GM18520 (cell line): Measurements from ENCODE around the gene ZDHHC13.
"Not testable (repeated sequence)": the region's sequence is repeated elsewhere in the genome, so short reads cannot be mapped to it uniquely, and the experiment has no call there.

Experiments
- ATAC-seq: cut with Tn5 transposase; IDR thresholded peaks from one replicate; pipeline ENCODE4 v1.9.1; 2021; ENCODE audit not compliant: unreplicated experiment

ZDHHC13 gene

DNA sequence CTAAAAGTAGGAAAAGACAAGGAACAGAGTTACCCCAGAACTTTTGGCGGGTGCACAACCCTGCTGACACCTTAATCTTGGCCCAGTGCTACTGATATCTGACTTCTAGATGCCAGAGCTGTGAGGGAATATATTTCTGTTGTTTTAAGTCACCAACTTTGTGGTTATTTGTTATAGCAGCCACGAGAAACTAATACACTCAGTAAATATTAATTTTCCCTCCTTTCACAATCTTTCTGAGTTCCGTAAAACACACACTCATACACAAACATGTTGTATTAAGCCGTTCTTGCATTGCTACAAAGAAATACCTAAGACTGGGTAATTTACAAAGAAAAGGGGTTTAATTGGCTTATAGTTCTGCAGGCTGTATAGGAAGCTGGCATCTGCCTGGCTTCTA, 16.1 kb upstream of the ZDHHC13 start:
- ATAC-seq, result no peak

DNA sequence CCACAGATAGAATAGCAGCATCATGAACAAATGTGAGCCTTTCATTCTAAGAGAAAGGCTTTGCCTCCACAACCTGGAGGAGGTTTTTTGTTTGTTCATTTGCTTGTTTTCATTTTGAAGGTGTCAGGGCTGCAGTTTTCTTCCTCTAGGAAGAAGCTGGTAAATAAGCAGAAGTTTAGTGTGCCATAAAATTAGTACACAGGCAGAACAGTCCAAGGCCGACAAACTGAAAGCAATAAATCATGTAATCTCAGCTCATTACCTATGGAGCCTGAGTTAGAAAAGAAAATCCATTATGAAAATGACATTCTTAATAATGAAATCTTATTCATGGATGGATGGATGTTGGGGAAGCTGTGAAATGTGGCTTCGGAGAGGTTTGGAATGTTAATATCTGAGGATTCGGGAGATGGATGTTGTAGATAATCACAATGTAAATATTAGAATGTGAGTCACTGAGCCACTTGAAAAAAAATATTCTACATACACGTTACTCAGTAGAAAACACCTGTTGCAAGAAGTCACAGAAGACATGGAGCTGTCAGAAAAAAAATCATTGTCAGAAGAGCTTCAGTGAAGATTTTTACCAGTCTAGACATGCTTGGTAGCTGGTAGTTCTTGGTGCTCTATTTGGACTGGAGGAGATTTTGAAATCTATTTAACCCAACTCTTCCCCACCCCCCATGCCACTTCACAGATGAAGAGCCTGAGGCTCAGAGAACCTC, 15.0 kb upstream of the ZDHHC13 start:
- ATAC-seq, result no peak

DNA sequence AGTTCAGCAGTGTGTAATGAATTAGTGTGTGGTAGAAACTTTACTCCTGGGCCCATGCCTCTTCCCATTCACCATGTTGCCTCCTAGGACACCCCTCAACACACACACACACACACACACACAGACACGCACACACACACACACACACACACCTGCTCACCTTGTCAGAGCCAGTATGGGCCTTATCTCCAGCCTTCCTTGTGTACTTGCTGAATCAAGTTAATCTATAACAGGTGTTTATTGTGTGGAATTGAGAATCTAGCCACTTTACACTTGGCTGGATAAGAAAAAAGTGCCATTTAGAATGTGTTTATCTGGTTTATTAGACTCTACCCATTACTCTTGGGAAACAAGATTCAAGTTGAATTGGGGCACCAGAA, 14.5 kb upstream of the ZDHHC13 start:
- no peak for ATAC-seq

DNA sequence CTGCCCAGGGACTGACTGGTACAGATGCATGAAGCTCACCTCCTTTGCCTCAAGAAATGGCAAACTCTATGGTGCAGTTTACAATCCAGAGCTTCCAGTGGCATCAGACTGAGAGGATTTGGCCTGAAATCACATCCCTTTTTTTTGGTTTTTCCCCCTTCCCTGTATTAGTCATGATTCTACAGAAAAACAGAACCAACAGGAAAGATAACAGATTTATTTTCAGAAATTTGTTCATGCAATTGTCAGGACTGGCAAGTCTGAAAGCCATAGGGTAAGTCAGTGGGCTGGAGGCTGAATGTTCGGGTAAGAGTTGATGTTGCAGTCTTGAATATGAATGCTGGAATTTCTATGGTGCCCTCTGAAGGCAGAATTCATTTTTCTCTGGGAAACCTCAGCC, 12.0 kb upstream of the ZDHHC13 start:
- ATAC-seq, result no peak

DNA sequence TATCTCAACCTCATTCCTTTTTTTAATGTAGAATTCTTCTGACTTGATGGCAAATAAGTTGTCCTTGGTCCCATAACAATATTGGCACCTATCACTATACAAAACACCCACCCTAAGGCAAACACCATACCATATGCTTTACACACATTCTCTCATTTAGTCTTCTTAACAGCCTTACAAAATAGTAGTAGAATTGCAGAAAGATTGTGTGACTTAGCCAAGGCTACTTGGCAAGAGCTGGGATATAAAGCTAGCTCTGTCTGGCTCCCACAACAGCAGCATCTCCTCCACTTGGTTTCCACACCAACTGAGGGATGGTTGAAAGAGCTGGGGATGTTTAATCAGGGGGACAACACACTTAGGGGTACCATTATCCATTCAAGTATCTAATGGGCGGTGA, 9.8 kb upstream of the ZDHHC13 start:
- no peak for ATAC-seq

DNA sequence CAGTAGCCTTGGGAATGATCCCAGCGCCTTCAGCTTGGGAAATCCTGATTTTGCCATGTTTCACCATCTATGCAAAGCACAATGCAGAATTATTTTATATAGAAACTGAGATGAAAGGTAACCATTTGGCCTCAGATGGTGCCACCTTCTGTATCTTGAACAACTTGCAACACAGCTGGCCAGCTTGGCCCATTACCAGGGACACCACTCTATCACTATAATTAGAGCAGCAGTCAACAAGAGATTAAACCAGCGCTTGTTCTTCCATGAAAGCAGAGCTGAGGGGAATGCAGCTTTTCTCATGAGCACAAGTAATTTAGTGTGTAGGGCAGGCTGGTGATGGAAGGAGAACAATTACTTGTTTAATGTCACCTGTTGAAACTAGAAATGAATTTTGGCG, 6.7 kb upstream of the ZDHHC13 start:
- no peak for ATAC-seq

DNA sequence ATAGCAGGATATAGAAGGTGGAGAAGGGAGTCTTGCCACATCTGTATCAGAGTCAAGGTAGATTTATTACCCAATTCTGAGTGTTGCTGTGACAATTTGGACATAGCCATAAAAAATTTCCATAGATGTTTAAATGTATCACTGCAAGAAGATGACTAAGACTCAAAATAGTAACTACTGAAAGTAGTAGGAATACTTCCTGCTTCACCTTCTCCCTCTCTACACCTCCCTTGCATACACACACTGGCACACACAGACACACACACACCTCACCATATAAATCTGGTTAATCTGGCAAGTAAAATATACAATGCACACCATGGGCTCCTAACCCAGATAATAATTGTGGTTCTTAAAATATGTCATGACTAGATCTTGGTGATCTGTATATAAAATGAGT, 5.2 kb upstream of the ZDHHC13 start:
- no peak for ATAC-seq

DNA sequence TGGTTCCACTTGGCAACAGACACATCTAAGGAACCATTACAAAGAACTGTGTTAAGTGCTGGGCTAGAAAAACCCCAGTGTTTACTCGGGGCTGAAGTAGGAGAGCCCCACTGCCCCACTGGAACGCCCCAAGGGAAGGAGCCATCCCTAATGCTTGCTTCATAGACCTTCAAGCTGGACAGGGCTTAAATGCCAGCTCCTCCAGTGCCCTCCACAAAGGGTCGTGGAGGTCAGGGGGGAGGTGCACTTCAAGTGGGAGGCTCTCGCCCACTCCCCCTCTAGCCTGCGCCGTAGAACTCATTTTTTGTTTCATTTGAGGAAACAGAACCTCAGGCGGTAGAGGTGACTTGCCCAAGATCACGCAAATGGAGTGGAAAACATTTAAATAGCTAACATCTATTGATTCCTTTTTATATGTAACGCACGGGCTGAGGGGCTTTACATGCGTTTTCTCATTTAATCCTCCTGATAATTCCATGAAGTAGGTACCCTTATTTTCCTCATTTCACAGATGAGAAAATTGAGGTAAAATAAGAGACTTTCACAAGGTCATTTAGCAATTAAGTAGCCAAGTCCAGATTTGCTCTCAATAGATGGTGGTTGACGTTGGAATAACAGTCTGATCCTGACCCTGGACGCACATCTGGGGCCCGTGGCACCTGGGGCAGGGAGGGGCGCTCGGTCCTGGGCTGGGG, 545 bp upstream of the ZDHHC13 start:
- no peak for ATAC-seq

DNA sequence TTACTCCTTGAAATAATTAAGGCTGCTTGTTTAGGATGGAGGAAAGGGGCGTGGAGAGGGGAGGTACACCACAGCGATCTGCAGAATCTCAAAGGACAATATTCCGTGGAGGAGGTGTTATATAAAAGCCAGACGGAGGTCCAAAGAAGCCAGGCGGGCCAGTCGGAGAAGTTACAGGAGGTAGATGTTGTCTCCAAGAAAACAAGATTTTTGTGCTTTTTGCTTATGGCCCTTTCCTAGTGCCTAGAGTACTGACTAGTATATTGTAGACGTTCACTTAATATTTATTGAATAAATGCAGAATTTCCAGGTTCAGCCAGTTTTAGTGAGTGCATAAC, 761 bp downstream of the ZDHHC13 start:
- no peak for ATAC-seq

DNA sequence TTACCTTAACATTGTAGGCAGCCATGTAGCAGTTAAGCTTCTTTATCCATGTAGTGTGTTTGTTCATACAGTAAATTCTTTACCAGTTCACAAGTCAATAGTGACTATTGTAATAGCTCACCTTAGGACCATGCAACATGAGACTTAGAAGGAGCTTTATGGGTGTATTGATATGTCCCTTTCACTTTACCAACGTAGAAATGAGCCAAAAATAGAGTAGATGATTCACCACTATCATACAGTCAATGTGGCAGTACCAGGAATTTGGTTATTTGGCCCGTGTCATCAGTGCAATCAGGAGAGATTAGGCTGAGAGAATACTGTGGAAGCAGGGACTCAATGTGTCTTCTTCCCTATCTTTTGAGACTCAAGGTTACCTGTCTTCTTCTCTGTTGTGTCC, 4.7 kb downstream of the ZDHHC13 start:
- no peak for ATAC-seq

DNA sequence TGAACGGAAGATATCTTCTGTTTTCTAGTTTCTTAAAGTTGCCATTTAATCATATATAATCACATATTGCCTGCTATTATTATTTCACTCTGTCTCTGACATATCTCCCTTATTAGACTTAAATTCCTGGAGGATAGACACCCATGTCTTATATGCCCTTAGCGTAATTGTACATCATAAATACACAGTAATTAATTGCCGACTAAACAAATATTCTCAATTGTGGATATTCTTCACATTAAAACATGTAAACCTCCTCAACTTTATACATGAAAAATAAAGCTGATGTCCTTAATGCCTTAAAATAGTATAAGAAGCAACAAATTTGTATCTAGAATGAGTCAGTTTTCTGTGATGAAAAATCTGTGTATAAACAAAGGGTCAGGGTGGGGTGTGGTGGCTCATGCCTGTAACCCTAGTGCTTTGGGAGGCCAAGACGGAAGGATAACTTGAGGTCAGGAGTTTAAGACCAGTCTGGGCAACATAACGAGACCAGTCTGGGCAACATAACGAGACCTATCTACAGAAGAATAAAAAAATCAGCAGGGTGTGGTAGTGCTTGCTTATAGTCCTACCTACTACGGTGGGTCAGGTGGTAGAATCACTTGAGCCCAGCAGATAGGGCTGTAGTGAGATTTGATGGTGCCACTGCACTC, 6.1 kb downstream of the ZDHHC13 start:
- ATAC-seq, result no peak

DNA sequence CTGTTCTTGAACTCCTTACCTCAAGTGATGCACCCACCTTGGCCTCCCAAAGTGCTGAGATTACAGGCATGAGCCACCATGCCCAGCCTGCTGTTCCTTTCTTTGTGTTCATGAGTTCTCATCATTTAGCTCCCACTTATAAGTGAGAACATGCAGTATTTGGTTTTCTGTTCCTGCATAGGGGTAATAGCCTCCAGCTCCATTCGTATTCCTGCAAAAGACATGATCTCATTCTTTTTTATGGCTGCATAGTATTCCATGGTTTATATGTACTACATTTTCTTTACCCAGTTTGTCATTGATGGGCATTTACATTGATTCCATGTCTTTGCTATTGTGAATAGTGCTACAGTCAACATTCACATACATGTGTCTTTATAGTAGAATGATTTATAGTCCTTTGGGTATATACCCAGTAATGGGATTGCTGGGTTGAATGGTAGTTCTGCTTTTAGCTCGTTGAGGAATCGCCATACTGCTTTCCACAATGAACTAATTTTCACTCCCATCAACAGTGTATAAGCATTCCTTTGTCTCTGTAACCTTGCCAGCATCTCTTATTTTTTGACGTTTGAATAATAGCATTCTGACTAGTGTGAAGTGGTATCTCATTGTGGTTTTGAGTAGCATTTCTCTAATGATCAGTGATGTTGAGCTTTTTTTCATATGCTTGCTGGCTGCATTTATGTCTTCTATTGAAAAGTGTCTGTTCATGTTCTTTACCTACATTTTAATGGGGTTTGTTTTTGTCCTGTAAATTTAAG, 9.8 kb downstream of the ZDHHC13 start:
- not testable (repeated sequence) for ATAC-seq

DNA sequence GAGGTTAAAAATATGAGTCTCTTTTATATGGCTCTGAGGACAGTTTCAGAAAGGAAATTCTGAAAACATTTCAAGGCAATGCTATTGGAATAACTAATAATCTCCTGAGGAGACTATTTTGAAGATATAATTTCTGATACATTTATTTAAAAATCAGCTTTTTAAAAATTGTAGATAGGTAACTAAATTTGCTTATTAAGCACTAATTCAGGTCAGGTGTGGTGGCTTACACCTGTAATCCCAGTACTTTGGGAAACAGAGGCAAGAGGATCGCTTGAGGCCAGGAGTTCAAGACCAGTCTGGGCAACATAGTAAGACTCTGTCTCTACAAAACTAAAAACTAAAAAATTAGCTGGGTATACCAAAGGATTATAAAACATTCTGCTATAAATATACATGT, 17.0 kb downstream of the ZDHHC13 start:
- no peak for ATAC-seq

DNA sequence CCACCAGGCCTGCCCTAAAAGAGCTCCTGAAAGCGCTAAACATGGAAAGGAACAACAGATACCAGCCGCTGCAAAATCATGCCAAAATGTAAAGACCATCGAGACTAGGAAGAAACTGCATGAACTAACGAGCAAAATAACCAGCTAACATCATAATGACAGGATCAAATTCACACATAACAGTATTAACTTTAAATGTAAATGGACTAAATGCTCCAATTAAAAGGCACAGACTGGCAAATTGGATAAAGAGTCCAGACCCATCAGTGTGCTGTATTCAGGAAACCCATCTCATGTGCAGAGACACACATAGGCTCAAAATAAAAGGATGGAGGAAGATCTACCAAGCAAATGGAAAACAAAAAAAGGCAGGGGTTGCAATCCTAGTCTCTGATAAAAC, 19.9 kb downstream of the ZDHHC13 start:
- ATAC-seq, result not testable (repeated sequence)

DNA sequence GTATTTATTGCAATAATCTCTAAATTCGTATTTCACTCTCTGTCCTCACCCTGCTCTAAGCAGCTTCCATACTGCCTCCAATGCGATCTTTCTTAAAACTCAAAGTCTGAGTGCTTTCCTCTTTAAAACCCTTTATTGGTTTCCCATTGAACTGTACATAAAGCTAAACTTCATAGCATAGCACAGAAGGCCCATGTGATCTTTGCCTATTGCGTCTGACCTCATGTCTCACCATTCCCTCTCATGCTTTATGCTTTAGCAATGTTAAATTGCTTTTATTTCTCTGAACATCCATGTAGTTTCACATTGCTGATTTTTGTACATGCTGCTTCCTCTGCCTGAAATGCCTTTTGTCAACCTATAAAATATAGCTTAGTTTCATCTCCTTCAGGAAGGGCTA, 28.4 kb downstream of the ZDHHC13 start:
- ATAC-seq, result no peak

DNA sequence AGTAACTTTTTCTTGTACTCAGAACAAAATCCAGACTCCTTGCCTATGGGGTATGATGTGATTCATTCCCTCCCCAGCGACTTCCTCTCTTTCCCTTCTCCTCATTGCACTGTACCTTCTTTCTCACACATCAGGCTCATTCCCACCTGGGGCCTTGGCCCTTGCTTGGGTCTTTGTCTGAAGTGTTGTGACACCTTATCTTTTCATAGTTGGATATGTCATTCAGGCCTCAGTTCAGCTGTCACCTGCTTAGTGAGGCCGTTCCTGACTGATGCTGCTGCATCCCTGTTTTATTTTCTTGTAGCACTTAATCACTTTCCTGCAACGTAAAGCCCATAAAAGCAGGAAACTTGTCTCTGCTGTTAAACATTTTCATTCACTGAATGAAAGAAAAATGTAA, 39.9 kb downstream of the ZDHHC13 start:
- no peak for ATAC-seq

DNA sequence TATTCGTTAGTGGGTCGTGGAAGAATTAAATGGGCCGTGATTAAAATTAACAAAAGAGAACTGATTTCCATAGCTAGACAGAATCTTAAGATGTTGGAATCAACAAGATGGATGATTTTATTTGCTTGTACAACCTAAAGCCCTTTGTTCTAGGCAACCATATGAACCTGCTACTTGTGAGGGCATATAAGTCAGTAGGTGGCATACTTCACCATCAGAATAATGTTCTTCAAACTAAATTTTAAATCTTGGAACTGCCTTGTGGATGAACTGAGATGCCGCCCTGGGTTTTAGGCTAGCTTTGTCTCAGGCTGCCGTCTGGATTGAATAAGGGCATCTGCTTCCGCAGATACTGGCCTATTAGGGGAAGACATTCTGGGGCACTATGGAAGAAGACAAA, 43.9 kb downstream of the ZDHHC13 start:
- ATAC-seq, result no peak

DNA sequence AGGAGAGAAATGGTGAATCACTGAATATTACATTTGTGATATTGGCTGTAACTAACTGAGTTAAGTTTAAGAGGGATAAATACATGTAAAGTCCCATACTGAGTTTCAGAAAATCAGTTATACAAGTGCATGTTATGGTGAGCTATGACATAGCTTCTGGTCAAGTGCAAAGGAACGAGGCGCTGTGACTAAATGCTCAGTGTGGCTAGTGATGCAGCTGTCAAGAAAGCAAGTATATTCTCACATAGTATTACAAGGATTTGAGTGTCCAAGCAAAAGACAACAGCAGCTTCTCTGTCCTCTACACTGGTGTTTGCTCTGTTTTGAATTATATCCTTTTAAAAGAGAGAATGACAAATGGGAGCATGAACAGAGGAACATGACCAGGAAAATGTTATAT, 44.7 kb downstream of the ZDHHC13 start:
- ATAC-seq, result no peak

DNA sequence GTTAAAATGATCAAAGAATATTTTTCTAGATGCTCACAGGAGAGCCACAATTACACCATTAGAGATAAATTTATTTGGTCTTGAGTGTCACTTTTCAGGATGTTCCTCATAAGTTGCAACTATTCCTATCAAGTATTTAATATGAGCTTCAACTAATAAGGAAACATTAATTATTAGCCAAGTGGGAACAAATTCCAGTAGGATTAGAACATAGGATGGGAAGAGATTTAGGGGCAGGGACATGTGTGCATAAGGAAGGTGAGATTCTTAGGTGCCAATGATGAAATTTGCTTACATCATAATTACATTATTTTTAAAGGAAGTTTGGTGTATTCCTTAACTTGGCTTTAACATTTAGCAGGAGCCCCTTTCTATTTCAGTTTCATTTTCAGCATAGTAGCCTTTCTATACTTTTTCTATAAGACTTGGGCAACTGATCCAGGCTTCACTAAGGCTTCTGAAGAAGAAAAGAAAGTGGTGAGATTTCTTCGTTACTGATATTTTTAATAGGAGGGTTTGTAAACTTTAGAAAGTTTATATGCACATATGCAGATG, 46.1 kb downstream of the ZDHHC13 start:
- ATAC-seq, result no peak

DNA sequence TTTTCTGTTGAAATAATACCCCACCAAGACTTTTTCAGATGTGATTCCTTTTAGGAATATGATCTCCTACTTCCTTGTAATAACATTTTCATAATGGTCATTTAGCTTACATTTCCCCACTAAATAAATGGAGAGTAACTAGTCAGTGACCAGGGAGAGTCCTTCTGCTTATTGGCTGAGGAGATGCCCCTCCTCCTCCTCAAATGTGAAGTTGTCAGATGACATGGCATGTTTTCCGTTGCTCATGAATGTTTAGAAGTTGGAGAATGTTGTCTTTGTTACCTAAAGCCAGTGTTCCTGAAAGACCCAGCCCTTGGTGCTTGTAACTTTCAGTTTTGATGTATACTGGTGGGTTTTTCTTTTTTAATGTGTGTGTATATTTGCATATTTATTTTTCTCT, 46.6 kb downstream of the ZDHHC13 start:
- no peak for ATAC-seq

DNA sequence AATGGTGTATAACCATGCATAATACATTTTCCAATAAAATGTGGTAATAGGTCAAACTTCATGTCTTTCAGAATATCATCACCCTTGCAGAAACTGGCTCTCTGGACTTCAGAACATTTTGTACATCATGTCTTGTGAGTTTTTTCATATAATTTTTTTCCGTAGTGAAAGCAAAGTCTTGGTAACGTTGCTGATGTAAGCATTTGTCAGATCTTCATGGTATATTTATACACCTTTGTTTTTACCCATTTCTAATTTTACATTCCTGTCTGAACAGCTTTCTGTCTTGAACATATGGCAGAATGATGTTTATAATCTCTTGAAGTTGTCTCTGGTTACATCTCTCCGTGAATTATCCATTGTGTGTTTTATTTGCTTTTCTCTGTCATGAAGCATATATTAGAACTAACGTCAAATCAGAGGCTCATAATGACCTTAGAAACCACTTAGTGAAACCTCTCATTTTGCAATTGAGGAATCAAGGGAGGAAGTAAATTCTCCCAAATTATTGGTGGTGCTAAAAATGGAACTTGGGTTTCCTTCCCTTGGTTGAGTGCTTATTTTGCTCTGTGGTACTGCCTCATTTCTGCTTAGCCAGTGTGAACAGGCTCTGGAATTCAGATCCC, 47.4 kb downstream of the ZDHHC13 start:
- ATAC-seq, result no peak
